SK-N-SH treated with all-trans-retinoic acid at 6 μM for 48 hours (cell line): Measurements from ENCODE around the gene PEDS1.

Source experiments
- ARNTL ChIP-seq: fragments of 450-650 bp; formaldehyde crosslinking; IDR thresholded peaks from 2 replicates; pipeline ENCODE4 v1.5.0; 2020; ENCODE audit warnings: low read depth, mild to moderate bottlenecking, moderate library complexity, borderline replicate concordance
- CSDC2 ChIP-seq: fragments of 250-450 bp; sonication (Bioruptor Pico); IDR thresholded peaks from 2 replicates; pipeline ENCODE4 v1.5.0; 2020; ENCODE audit warnings: mild to moderate bottlenecking, moderate library complexity
- ISL1 ChIP-seq: fragments of 250-450 bp; sonication (Bioruptor Pico); IDR thresholded peaks from 2 replicates; pipeline ENCODE4 v2.1.2; 2022; ENCODE audit warnings: mild to moderate bottlenecking, moderate library complexity
- PPARA ChIP-seq: fragments of 250-450 bp; sonication (Bioruptor Pico); IDR thresholded peaks from 2 replicates; pipeline ENCODE4 v1.5.0; 2020; ENCODE audit warnings: mild to moderate bottlenecking, borderline replicate concordance
- TOX ChIP-seq: fragments of 250-450 bp; sonication (Bioruptor Pico); IDR thresholded peaks from 2 replicates; pipeline ENCODE4 v1.8.0; 2021; ENCODE audit warnings: mild to moderate bottlenecking, moderate library complexity, borderline replicate concordance
- ZFP30 ChIP-seq: fragments of 450-650 bp; formaldehyde crosslinking; IDR thresholded peaks from 2 replicates; pipeline ENCODE4 v1.5.0; 2022; ENCODE audit warnings: mild to moderate bottlenecking, moderate library complexity

- TF ChIP-seq ISL1 (CRISPR knock-in tag) (no peak), PPARA (CRISPR knock-in tag) (no peak), ZFP30 (CRISPR knock-in tag) (no peak), TOX (CRISPR knock-in tag) (no peak), ARNTL (CRISPR knock-in tag) (no peak), CSDC2 (CRISPR knock-in tag) (no peak)
Measured at GRCh38 chr20:50118203-50118602, 35.3 kb downstream of the PEDS1 start.
